B cell (primary cell): ENCODE data around the gene PABPC4L.

Source experiments
- CTCF ChIP-seq: fragments of 200-600 bp; IDR thresholded peaks from one replicate; pipeline ENCODE4 v1.8.0; 2022; ENCODE audit warnings: antibody characterized with exemption, mild to moderate bottlenecking
- EZH2 ChIP-seq: IDR thresholded peaks from 2 replicates; pipeline ENCODE4 v1.6.1; 2012; ENCODE audit warnings: borderline replicate concordance, low read depth, mild to moderate bottlenecking, moderate library complexity, low read length; ENCODE audit not compliant: insufficient read depth, poor library complexity, severe bottlenecking

GRCh38 chr4:134147941-134148340, 53.6 kb downstream of the PABPC4L start:
- TF ChIP-seq CTCF (no peak), EZH2 (no peak)
